Activated CD4-positive, CD25-positive, alpha-beta regulatory T cell treated with anti-CD3 and anti-CD28 coated beads, Interleukin-2, amount 50 U/mL, for 72 hours (primary cell): Measurements from ENCODE around the gene GLO1.

Experiments used
- DNase-seq: peaks from one replicate; pipeline ENCODE4 v3.0.0; 2021

GLO1 gene

DNA sequence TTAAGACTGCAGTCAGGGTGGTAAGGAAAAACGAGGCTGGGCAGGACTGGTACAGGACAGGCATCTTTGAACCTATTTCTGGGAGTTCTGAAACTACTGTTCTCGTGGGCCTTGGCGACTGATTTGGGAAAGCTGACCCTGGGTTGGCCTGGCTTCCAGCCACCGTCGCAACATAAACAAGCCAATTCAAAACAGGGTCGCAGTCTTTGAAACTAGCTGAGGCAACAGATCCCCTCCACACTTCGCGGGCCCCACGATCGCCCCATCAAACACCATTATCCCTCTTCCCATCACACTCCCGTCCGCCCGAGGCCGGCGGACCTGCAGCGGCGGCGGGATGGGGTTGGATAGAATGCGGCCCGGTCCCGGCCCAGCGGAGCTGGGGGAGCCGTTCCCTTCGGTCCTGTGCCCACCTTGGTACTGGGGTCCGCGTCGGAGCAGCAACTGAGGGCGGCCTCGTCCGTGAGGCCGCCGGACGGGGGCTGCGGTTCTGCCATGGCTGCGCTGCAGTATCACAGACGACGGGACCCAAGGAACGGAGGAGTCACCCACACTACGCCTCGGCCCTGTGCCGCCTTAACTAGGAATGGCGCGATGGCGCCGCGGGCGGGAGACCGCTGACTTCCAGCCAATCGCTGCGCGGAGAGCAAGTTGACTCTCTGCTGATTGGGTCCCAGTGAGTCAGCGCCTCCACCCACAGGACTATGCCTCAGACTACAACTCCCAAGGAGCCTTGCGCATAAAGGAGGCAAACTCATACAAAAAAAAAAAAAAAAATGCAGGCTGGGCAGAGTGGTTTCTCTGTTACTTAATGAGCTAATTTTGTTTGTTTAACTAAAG, at the start of gene GLO1:
GLO1 (minus strand) TSS at position 588 of the 840 bp plus-strand sequence; CDS start at position 497, 91 bp downstream.
- peak; percentile 91 for DNase-seq

DNA sequence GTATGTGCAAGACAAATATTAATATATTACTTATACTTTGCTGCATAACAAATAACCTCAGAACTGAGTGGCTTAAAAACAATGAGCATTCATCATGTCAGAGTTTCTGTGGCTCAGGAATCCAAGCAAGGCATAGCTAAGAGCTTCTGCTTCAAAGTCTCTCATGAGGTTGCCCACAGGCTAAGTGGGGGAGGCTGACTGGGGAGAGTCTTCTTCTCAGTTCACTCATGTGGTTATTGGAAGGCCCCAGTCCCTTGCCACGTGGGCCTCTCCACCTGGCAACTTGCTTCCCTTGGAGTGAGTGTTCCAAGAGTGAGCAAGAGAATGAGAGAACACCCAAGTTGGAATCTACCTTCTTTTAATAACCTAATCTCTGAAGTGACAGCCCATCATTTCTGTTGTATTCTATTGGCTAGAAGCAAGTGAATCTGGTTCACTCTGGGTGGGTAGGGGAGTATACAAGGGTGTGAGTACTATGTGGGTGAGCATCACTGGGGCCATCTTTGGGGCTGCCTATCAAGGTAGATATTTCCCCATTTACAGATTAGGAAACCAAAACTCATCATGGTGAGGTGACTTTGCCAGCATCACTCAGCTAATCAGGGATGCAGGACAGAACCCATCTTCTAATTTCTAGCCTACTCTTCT, 48.1 kb upstream of the GLO1 start:
- no peak for DNase-seq

DNA sequence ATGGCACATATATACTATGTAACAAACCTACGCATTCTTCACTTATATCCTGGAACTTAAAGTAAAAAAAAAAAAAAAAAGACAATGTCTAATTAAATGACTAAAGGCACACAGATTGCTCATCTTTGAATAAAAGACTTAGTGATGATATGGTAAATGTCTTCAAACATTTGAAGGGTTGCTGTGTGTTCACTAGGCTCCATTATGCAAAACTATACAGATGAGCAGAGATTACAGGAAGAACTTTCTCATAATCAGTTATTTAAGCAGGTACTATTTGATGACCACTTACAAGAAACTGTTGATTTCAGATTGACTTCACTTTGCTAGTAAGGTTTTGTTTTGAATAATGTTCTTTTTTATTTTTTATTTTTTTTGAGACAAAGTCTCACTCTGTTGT, 46.5 kb upstream of the GLO1 start:
- DNase-seq: no peak

DNA sequence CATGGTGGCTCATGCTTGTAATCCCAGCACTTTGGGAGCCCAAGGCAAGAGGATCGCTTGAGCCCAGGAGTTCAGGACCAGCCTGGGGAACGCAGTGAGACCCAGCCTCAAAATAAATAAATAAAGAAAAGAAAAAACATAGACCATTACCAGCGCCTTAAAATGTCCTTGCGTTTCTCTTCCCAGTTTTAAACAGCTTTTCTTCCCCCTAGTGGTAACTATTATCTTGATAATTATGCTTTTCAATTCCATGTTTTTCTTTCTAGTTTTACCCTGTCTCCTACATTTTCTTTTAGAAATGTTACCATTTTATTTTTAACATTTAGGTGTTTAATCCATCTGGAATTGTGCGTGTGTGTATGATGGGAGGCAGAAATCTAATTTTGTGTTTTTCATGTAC, 36.6 kb upstream of the GLO1 start:
- no peak for DNase-seq

DNA sequence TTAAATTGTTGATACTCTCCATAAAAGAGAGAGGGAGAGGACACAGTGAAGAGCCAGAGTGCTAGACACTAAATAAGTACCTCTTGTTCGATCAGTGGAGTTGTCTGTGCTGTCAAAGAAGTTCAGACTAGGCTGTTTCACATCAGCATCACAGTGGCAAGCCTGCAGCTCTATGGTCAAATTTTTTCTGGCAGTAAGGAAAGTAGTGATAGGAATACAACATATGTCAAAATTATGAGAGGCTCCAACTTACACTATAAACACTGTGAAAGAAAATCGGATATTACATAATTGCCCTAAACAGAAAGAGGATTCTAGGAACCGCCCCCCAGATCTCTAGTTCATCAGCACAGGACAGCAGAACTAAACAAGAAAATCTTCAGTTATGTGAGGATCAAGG, 35.3 kb upstream of the GLO1 start:
- DNase-seq: no peak

DNA sequence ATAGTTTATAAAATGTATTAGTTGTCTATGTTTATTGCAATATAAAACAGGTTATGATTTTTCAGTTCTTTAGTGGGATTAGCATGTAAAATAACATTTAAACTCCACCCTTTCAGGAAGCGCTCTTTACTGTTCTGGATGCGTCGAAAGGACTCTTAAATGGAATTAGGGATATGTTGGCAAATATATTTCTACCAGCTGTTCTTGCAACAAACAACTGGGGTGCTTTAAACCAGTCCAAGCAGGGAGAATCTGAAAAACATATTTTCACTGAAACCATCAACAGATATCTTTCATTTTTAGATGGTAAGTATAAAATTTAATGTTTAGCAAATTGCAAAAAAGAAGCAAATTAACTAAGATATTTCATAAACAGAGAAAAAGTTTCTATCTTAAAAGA, 34.0 kb upstream of the GLO1 start:
- DNase-seq: no peak

DNA sequence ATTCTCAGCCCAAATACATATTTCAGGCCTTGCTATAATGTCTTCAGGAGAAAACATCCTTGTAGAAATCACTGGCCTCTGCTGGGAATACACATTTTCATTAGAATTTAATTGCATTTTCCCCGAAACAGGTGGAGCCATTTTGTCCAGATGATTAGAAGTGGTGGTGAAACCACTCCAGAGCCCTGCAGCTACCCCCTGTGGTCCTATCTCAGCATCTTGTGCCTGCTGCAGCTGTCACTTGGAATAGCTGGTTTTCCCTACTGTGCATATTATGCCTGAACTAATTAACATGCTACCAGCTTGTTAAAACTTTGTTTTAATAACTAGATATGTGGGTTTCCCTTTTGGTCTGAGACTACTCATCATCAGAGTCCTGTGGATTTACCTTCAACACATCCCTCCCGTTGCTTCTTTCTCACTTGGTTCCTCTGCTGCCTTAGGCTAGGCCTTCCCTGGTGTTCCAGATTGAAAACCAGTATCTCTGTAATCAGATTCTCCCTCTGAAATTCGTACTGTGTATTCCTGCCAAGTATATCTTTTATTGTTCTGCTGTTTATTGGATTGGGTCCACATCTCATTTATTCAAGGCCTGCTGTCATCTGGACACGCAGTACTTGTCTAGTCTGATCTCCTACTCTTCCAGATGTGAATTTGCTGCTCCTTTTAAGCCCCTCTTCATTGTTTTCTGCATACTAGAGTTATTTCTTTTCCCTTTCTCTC, 27.4 kb upstream of the GLO1 start:
- no peak for DNase-seq

DNA sequence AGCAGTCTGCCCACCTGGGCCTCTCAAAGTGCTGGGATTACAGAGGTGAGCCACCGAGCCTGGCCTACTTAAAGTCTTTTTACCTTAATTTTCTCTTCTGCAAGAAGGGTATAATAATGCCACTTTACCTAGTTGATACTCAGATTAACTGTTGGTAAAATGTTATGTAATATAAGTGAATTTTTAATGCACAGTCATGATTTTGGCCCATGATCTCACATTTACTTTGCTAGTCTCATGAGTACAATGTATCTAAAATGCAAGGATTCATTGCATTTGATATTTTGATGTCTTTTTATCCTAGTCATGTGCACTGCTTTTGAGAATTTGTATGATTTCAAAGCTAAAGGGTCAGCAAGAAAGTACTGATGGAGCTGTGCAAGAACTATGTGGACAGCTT, 25.3 kb upstream of the GLO1 start:
- no peak for DNase-seq

DNA sequence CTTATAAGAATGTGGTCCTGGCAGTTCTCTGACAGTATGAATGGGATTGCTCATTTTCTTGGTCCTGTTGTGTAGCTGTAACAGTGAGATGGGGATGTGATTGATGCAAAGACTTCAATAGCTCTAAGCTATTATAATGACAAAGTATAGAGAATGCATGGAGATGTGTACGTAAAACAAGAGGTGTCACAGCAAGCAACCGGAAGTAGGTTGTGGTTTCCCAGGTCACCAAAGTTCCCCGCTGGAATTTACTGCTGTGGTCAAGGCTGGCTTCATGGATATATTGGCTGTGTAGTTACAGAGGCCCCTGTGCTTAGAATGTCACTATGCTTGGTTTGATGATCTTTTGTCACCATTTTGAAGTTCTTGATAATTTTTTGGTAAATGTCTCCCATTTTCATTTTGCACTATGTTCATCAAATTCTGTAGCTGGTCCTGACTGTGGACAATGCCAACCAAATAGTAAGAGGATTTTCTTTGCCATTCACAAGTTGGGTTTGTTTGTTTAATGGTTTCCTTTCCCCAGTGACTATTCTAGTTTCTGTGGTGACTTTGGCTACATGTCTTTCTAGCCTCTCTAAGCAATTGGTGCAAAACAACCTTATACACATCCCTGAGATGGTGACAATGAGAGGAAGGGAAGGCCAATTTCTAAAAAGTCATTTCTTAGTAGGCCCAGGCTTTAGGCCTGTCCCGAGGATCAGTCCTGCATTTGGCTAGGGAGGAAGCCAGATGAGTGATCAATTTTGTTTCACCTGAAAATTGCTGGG, 22.7 kb upstream of the GLO1 start:
- no peak for DNase-seq

DNA sequence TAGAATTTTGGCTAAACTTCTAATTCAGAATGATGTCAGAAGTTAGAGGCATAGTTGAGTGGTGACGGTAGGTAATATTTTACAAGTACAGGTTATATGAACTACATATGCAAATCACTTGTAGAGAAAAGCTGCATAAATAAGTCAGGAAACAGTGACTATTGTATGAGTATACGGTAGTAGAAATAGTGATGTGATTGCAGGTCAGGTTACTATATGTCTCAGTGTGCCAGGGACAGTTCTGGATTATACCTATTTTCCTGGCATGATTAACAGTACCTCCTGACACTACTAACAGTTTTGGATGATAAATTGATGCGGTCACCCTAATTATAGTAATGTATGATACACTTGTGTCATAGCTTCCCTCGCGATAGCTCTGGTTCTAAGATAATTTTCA, 21.4 kb upstream of the GLO1 start:
- no peak for DNase-seq

DNA sequence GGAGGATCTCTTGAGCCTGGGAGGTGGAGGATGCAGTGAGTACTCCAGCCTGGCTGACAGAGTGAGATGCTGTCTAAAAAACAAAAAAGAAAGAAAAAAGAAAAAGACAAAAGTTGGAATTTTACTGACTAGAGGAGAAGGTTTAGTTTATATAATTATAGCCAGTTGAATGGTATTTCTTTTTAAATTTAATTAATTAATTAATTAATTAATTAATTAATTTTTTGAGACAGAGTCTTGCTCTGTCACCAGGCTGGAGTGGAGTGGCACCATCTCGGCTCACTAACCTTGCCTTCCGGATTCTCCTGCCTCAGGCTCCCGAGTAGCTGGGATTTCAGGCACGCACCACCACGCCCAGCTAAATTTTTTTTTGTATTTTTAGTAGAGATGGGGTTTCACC, 20.8 kb upstream of the GLO1 start:
- no peak for DNase-seq

DNA sequence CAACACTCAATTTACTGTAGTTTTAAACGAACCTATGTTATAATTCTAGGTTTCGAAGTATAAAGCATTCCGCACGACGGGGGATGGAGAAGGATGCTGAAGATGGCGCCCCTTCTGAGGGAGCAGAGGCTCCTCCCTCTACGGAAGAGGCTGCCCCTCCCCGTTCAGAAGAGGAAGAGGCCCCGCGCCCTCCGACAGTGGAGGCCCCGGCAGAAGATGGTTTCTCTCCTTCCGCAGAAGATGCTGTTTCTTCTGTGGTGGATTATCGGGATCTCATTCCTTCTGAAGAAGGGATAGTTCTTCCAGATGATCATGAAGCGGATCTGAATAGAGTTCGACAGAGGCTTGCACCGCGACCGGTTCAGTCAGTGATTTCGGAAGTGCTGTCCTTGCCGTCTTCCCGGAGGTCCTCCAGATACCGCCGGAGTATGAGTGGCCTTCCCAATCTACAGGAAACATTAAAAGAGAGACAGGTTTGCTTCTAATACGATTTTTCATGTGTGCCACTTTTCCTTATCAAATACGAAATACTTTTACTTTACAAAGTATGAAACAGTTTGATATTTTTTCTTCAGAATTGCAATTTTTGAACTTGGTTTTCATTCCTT, 19.9 kb upstream of the GLO1 start:
- DNase-seq: no peak

DNA sequence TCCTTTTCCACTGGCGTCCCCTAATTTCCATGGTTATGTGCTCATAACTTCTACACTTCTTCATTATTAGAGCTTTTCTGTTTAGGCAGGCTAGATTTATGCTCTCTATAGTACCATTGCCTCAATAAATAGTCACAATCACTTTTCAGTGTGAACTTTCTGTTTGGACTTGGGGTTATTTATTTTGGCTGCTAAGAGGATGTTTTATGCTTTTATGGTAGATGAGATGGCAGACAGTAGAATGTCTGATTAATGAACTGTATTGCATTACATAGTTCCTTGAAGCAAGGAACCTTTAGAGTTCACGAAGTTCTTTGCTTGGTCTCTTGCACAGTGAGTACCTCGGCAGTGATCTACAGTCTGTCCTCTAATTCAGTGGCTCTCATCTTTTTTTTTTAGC, 19.1 kb upstream of the GLO1 start:
- DNase-seq: no peak

DNA sequence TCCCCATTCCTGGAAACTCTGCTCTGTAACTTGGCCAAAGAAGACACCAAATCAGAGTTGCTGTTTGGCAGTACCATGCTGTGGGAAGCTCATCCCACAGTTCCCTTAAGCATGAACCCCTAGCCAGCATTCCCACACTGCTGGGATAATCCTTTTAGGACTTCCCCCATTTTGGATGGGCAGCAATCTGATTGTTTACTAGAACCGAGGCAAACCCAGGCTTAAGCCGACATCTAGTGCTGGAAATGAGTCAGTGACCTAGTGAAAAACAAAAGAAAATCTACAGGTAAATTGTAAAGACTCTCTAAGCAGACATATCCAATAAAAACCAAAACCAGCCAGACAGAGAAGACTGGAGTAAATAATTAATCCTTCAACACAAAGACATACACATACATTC, 17.4 kb upstream of the GLO1 start:
- no peak for DNase-seq

DNA sequence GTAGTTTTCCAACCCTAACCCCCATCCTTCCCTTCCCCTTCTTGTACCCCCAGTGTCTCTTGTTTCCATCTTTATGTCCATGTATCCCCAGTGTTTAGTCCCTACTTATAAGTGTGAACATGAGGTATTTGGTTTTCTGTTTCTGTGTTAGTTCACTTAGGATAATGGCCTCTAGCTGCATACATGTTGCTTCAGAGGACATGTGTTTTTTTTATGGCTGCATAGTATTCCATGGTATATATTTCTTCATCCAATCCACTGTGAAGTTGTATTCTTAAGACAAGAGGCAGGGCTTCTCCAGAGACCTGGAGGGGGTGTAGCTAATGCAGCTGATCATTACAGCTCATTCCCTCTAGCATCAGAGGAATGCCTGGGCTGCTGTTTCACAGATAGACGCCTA, 16.4 kb upstream of the GLO1 start:
- no peak for DNase-seq

DNA sequence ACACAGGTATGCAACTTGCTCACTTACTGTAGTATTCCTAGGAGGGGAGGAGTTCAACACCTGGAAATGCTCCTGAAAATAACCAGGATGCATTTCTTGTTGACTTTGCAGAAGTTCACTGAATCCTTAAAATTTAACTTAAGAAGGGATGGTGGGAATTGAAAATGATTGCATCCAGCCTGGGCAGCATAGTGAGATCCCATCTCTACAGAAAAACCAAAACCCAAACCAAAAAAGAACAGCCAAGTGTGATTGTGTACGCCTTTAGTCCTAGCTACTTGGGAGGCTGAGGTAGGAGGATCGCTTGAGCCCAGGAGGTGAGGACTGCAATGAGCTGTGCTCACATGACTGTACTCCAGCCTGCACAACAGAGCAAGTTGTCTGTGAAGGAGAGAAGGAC, 13.9 kb upstream of the GLO1 start:
- DNase-seq: no peak

DNA sequence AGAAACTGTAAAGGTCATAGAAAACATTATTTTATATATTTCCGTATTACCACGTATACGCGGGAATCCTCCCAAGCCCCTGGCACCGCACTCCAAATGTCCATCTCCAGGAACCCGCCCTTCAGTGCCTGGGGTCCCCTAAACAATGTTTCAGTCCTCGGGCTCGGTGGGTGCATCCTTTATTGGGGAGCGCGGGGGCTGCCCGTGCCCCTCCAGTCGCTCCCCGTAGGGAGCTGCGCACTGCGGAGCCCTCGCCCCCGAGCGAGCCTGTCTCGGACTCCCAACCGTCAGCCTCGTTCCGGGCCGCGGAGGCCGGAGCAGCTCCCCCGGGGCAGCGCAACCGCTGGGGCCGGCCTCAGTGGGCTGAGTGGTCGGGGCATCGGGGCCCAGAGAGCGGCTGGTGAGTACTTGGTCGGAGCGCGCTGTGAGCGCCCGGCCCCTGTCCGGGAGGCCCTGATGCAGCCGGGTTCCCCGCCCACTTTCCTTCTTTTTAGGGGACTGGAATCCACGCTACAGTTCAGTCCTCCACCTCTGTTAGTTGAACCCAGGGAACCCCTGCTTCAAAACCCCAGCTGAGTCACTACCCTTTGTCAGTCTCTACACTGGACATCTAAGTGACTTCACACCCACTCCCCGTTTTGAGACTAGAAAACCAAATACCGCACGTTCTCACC, 12.2 kb upstream of the GLO1 start, which contains the start of gene DNAH8:
DNAH8 (plus strand) TSS at position 296 of the 674 bp plus-strand sequence. CDS start 7,499 bp downstream, outside the sequence.
- DNase-seq: no peak

DNA sequence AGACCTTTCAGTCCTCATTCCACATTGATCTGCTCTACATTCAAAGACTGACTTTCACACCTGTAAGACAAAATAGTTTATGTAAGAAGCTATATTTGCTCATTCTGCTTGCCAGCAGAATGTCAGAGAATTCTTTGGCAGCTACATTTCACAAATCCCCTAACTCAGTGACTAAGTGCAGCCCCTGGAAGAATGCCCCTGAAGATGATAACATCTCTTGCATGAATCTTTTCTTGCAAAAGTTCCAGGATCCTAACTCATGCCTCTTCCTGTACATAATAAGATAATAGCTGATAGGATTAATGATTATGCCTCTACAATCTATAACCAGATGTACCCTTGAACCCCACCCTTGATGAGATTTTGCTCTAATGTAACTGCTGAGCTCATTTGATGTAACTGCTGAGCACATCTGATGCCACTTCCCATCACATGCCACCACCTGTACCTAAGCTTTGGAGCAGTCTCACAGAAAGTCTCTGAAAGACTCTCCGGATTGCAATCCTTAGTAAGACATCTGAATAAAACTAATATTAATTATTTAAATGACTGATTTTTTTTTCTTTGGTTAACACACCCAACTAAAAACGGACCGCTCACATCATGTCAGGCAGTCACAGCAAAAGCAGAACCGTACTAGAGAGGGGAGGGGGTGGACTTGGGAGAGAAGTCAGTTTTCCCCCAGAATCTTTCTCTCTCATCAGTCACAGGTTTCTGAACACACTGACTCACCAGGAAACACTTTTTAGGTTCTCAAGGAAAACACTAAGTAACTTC, 11.5 kb upstream of the GLO1 start:
- no peak for DNase-seq

DNA sequence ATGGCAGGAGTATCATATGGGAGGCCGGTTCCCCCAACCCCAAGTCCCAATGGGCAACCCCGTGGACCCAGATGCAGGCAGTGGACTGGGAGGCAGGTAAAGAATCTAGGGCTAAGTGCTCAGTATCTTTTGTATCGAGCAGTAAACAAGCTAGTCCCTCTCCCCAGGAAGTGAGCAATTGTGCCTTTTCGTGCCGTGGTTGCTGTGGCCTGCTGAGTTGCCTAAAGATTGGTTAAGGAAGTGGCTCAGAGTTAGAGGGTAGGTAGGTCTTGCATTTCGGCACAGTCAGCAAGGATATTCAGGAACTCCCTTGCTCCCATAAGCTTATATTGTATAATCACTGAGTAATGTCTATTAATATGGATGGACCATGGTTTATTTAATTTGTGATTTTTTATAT, 10.9 kb upstream of the GLO1 start:
- DNase-seq: peak; percentile 40

DNA sequence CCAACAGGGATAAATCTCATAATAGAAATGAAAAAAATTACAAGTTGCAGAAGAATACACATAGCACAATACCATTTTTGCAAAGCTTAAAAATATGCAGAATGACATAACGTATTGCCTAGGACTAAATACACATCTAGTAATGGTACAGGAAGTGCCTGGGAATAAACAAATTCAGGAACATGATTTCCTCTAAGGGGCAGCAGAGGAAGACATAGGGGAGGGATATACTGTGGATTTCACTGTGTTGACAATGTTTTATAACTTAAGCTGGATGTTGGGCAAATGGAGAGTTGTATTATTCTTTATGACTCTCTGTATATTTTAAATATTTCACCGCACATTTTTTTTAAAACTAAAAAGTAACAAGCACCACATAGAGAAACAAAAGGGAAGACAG, 5.6 kb upstream of the GLO1 start:
- no peak for DNase-seq

DNA sequence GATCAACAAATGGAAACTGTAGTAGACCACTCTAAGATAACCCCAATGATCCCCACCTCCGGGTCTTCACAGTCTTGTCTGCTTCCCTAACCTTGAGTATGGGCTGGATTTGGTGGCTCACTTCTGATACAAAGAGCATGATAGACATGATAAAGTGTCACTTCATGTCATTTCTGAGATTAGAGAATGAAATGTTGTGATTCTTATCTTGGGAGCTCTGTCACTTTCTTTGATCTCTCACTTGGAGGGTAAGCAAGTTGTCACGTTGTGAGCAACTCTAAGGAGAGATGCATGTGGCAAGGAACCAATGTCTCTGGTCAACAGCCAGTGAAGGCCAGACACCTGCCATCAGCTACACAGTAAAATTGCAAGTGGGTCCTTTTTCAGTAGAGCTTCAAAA, 3.0 kb upstream of the GLO1 start:
- DNase-seq: no peak
